ENCODE data around the gene RIPK1. TPM values are rescaled to one million over a fixed set of nuclear protein-coding genes. Genes with fewer than 3 reads are reported as not detected.
A peak's percentile ranks its signal among the peaks of the same experiment; 100 is the strongest.

Gene RIPK1
- total and polyA plus RNA-seq, 9 of the 15 experiments (the other 6 are each of a cell fraction or from before 2014, with no cell fraction given): 3.8 to 24.9 (median 17.7) TPM

DNA sequence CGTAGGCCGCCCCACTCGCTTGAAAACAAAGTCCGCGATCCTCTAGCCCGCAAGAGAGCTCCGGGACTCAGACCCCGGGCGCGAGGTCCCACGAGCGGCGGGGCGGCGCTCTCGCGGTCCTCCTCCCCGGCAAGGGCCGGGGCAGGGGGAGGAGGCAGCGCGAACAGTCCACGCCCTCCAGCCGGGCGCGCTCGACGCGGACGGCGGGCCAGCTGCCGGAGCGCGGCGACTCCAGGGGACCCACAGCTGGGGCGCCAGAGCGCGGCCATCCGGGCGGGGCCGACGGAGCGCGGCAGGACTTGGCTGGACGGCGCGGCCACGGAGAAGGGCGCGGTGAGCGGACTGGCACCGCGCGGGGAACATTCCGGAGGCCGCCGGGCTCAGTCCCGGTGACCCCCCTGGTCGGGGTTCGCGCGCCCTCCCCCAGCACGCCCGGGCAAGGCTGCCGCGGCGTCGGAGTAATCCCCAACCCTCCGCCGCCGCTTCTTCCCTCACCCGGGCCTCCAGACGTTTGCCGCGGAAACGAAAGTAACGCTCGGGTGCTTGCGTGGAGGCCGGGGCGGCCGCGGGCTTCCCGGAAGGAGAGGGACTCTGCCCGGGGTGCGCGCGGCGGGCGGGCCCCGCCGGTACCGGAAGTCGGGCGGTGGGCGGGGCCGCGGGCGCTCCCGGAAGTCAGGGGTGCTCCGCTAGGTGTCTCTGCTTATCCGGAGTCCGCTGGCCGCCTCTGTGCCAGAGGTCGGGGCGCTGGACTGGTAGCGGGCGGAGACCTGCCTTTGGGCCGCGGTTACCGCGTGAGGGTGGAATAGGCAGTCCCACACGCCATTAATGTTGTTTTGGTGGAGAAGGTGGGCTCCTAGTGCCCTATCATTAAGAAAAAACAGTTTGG lies at the start of gene RIPK1 (continued):
- peak; percentile 80 for TF ChIP-seq RB1 (IDR thresholded peaks at IDR 0.05; ENCODE audit: low read depth)
- TF ChIP-seq ZNF77 (CRISPR knock-in tag; IDR thresholded peaks at IDR 0.05): no peak
- TF ChIP-seq ZNF239 (CRISPR knock-in tag; IDR thresholded peaks at IDR 0.05): no peak
- TF ChIP-seq ZNF384 (IDR thresholded peaks at IDR 0.05; ENCODE audit: low read depth, low read length): no peak
- TF ChIP-seq HSF4 (CRISPR knock-in tag; IDR thresholded peaks at IDR 0.05; ENCODE audit: borderline replicate concordance): no peak
- TF ChIP-seq, protein P1, sequence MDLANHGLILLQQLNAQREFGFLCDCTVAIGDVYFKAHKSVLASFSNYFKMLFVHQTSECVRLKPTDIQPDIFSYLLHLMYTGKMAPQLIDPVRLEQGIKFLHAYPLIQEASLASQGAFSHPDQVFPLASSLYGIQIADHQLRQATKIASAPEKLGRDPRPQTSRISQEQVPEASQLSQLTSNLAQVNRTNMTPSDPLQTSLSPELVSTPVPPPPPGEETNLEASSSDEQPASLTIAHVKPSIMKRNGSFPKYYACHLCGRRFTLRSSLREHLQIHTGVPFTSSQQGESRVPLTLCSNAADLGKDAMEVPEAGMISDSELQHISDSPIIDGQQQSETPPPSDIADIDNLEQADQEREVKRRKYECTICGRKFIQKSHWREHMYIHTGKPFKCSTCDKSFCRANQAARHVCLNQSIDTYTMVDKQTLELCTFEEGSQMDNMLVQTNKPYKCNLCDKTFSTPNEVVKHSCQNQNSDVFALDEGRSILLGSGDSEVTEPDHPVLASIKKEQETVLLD (IDR thresholded peaks at IDR 0.05): 0 out of 2 replicates have a peak, but pooled peaks have one; percentile 42
- no peak for TF ChIP-seq CEBPG (CRISPR knock-in tag; IDR thresholded peaks at IDR 0.05)
- TF ChIP-seq CEBPG (tag; conservative IDR thresholded peaks at IDR 0.05 in 1 of 2, IDR thresholded peaks at IDR 0.05 in 1 of 2): no peak
- no peak for TF ChIP-seq KHSRP (IDR thresholded peaks at IDR 0.05)
- no peak for TF ChIP-seq TFAM (CRISPR knock-in tag; conservative IDR thresholded peaks at IDR 0.05)
- no peak for TF ChIP-seq HNRNPUL1 (IDR thresholded peaks at IDR 0.05; ENCODE audit: low read length)
- no peak; the same call in 1 of the 2 replicates for TF ChIP-seq NCOA1 (IDR thresholded peaks at IDR 0.05; ENCODE audit: low read depth)
- no peak for TF ChIP-seq RBM17 (IDR thresholded peaks at IDR 0.05; ENCODE audit: borderline replicate concordance, low read depth, low read length)
- no peak for TF ChIP-seq SRSF1 (IDR thresholded peaks at IDR 0.05; ENCODE audit: low read depth, low read length)
- no peak; the same call in 1 of the 2 replicates for TF ChIP-seq OTX1 (CRISPR knock-in tag; IDR thresholded peaks at IDR 0.05)
- TF ChIP-seq CREM (IDR thresholded peaks at IDR 0.05; ENCODE audit: low read depth): peak; percentile 69; the same call in 1 of the 2 replicates
- TF ChIP-seq STAT5B (CRISPR knock-in tag; IDR thresholded peaks at IDR 0.05): no peak
- peak; percentile 99 for TF ChIP-seq CTBP1 (IDR thresholded peaks at IDR 0.05; ENCODE audit: borderline replicate concordance)
- no peak for TF ChIP-seq XRCC4 (IDR thresholded peaks at IDR 0.05; ENCODE audit: extremely low read depth, insufficient read depth, insufficient read length)
- peak; percentile 53; the same call in 1 of the 2 replicates for TF ChIP-seq BCOR (IDR thresholded peaks at IDR 0.05)
- no peak for TF ChIP-seq CREBBP (IDR thresholded peaks at IDR 0.05; ENCODE audit: low read depth, low read length)
- peak; percentile 52; the same call in 1 of the 2 replicates for TF ChIP-seq TAF7 (tag; IDR thresholded peaks at IDR 0.05)
- no peak for TF ChIP-seq RBM39 (optimal IDR thresholded peaks at IDR 0.05; ENCODE audit: low read depth, low read length)
- TF ChIP-seq NR2C2 (CRISPR knock-in tag; IDR thresholded peaks at IDR 0.05): 0 out of 2 replicates have a peak, but pooled peaks have one; percentile 20
- TF ChIP-seq NR2C2 (tag; IDR thresholded peaks at IDR 0.05): peak; percentile 95
- TF ChIP-seq ETV5 (CRISPR knock-in tag; IDR thresholded peaks at IDR 0.05; ENCODE audit: low read depth): peak; percentile 99
- TF ChIP-seq, protein P2, sequence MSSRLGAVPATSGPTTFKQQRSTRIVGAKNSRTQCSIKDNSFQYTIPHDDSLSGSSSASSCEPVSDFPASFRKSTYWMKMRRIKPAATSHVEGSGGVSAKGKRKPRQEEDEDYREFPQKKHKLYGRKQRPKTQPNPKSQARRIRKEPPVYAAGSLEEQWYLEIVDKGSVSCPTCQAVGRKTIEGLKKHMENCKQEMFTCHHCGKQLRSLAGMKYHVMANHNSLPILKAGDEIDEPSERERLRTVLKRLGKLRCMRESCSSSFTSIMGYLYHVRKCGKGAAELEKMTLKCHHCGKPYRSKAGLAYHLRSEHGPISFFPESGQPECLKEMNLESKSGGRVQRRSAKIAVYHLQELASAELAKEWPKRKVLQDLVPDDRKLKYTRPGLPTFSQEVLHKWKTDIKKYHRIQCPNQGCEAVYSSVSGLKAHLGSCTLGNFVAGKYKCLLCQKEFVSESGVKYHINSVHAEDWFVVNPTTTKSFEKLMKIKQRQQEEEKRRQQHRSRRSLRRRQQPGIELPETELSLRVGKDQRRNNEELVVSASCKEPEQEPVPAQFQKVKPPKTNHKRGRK (tag; IDR thresholded peaks at IDR 0.05): no peak
- no peak for TF ChIP-seq FOXJ2 (tag; IDR thresholded peaks at IDR 0.05)
